HepG2 (cell line): ENCODE data around the gene NGFR. TPM values are rescaled to one million over a fixed set of nuclear protein-coding genes. Genes with fewer than 3 reads are reported as not detected.
A peak's percentile ranks its signal among the peaks of the same experiment; 100 is the strongest.

Source experiments
- ATM ChIP-seq: fragments of 450-650 bp; IDR thresholded peaks from 2 replicates; pipeline ENCODE4 v1.7.1; 2017; ENCODE audit warnings: mild to moderate bottlenecking, borderline replicate concordance
- CBX2 ChIP-seq, 2 experiments: fragments of 200-600 bp in 1 of 2; sonication (generic); formaldehyde crosslinking in 1 of 2; IDR thresholded peaks; 2 replicates each; pipeline versions ENCODE4 v1.7.0 to v1.8.1; 2018 to 2022; ENCODE audit warnings: low read depth in 2 of 2, low read length in 1 of 2, mild to moderate bottlenecking in 1 of 2, missing genetic modification reagents in 1 of 2
- CREM ChIP-seq, 2 experiments: sonication (generic) in 1 of 2; formaldehyde crosslinking in 1 of 2; IDR thresholded peaks; 2 replicates each; pipeline versions ENCODE4 v1.4.0 to v1.6.1; 2016 to 2020; ENCODE audit warnings: antibody characterized with exemption in 1 of 2, mild to moderate bottlenecking in 1 of 2, missing genetic modification reagents in 1 of 2
- FOSL1 ChIP-seq: sonication (generic); formaldehyde crosslinking; IDR thresholded peaks from 2 replicates; pipeline ENCODE4 v1.9.0; 2021; ENCODE audit warnings: missing genetic modification reagents, borderline replicate concordance
- KDM1A ChIP-seq: IDR thresholded peaks from 2 replicates; pipeline ENCODE4 v1.6.1; 2016; ENCODE audit warnings: missing compliant biosample characterization
- KDM5B ChIP-seq: sonication (generic); formaldehyde crosslinking; IDR thresholded peaks from 2 replicates; pipeline ENCODE4 v1.4.0; 2020; ENCODE audit warnings: missing genetic modification reagents, mild to moderate bottlenecking, borderline replicate concordance
- MAFG ChIP-seq: sonication (generic); formaldehyde crosslinking; IDR thresholded peaks from 2 replicates; pipeline ENCODE4 v1.5.1; 2020; ENCODE audit warnings: mild to moderate bottlenecking, missing genetic modification reagents
- MTF1 ChIP-seq: sonication (generic); formaldehyde crosslinking; IDR thresholded peaks from 2 replicates; pipeline ENCODE4 v1.5.0; 2020; ENCODE audit warnings: missing genetic modification reagents
- NFKB2 ChIP-seq: sonication (generic); formaldehyde crosslinking; IDR thresholded peaks from 2 replicates; pipeline ENCODE4 v1.4.0; 2020; ENCODE audit warnings: missing genetic modification reagents, borderline replicate concordance
- RAD21 ChIP-seq: fragments of 450-650 bp; formaldehyde crosslinking; IDR thresholded peaks from 2 replicates; pipeline ENCODE4 v1.5.0; 2020; ENCODE audit warnings: mild to moderate bottlenecking
- SAP130 ChIP-seq: IDR thresholded peaks from 2 replicates; pipeline ENCODE4 v1.6.1; 2016; ENCODE audit warnings: low read depth
- TAF1 ChIP-seq: sonication (generic); formaldehyde crosslinking; IDR thresholded peaks from 2 replicates; pipeline ENCODE4 v1.4.0; 2020; ENCODE audit warnings: missing genetic modification reagents
- ZBTB25 ChIP-seq: IDR thresholded peaks from 2 replicates; pipeline ENCODE4 v1.6.1; 2018; ENCODE audit warnings: missing genetic modification reagents
- ZFP1 ChIP-seq: IDR thresholded peaks from 2 replicates; pipeline ENCODE4 v1.6.1; 2016
- ZFP62 ChIP-seq: sonication (generic); formaldehyde crosslinking; IDR thresholded peaks from 2 replicates; pipeline ENCODE4 v1.4.0; 2020; ENCODE audit warnings: missing genetic modification reagents
- ZNF136 ChIP-seq: sonication (generic); formaldehyde crosslinking; IDR thresholded peaks from 2 replicates; pipeline ENCODE4 v1.8.1; 2022; ENCODE audit warnings: low read depth, mild to moderate bottlenecking, moderate library complexity, missing genetic modification reagents
- ZNF256 ChIP-seq: sonication (generic); formaldehyde crosslinking; conservative IDR thresholded peaks from 2 replicates; pipeline ENCODE4 v1.4.0; 2020; ENCODE audit warnings: missing genetic modification reagents
- ZNF564 ChIP-seq: sonication (generic); formaldehyde crosslinking; IDR thresholded peaks from 2 replicates; pipeline ENCODE4 v1.8.1; 2023; ENCODE audit warnings: mild to moderate bottlenecking, missing genetic modification reagents
- ZNF768 ChIP-seq: sonication (generic); formaldehyde crosslinking; IDR thresholded peaks from 2 replicates; pipeline ENCODE4 v1.4.0; 2020; ENCODE audit warnings: missing genetic modification reagents
- polyA plus RNA-seq, 8 experiments: library from polyadenylated mRNA; depleted of rRNA in 3 of 8; stranded (reverse) in 7 of 8; unstranded in 1 of 8; fragments of >200 nt; fragmentation: Illumina TruSeq in 4 of 8; extraction: Trizol in 4 of 8; gene quantifications; 2 replicates each; pipeline versions ENCODE4 v1.2.1 to v1.2.3, GENCODE V29; 2011 to 2016; ENCODE audit warnings: low read depth in 4 of 8, missing spikeins in 1 of 8, mixed read lengths in 1 of 8; ENCODE audit not compliant: insufficient read depth in 1 of 8
- total RNA-seq, 5 experiments: library from RNA; depleted of rRNA; stranded (reverse); fragments of >200 nt; fragmentation: Illumina TruSeq; extraction: Trizol; gene quantifications; 2 replicates each; pipeline ENCODE4 v1.2.3, GENCODE V29; 2016; ENCODE audit warnings: low read depth in 1 of 5
- TF ChIP-seq, protein P1 (sequence below): sonication (generic); formaldehyde crosslinking; IDR thresholded peaks from 2 replicates; pipeline ENCODE4 v1.4.0; 2020; ENCODE audit warnings: mild to moderate bottlenecking, missing genetic modification reagents, borderline replicate concordance
- TF ChIP-seq, protein P2 (sequence below): sonication (generic); formaldehyde crosslinking; IDR thresholded peaks from 2 replicates; pipeline ENCODE4 v1.4.0; 2020; ENCODE audit warnings: mild to moderate bottlenecking, missing genetic modification reagents
- TF ChIP-seq, protein P3 (sequence below): IDR thresholded peaks from 2 replicates; pipeline ENCODE4 v1.6.1; 2016
- TF ChIP-seq, protein P4 (sequence below): IDR thresholded peaks from 2 replicates; pipeline ENCODE4 v1.6.1; 2016; ENCODE audit warnings: low read depth, control low read depth
- TF ChIP-seq, protein P5 (sequence below): IDR thresholded peaks from 2 replicates; pipeline ENCODE4 v1.6.1; 2016; ENCODE audit warnings: mild to moderate bottlenecking, missing biosample characterization, missing genetic modification reagents

Gene NGFR
- total and polyA plus RNA-seq, 2 of the 13 experiments (the other 11 are each of a cell fraction or from before 2014, with no cell fraction given), result 1.1 to 1.8 TPM

DNA sequence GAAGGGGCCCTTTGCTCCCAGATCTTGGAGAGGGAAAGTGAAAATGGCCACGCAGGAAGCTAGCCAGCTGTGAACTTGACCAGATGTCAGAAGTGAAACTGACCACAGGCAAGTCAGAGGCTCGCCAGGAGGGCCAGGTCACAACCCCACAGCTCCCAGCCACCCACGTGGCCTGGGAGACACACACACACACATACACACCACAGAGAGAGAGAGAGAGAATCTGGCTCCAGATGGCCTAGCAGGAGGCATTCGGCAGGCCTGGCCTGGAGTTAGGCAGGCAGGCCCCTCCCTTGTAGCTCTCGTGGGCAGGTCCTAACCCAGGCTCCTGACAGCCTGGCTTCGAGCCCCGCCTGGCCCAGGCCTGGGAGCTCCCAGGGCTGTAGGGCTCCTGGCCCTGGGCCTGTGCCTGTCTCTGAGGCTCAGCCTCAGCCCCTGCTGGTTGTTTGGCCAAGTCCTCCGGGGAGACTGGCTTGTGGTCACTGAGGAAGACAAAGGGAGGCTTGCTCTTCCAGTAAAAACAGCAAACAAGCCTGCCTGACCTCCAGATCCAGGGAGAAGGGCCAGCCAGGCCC, 20.2 kb downstream of the NGFR start (continued):
- TF ChIP-seq ZNF256 (CRISPR knock-in tag) (no peak), CBX2 (IDR thresholded peaks at IDR 0.05; ENCODE audit: low read depth, low read length) (no peak), CBX2 (CRISPR knock-in tag; IDR thresholded peaks at IDR 0.05; ENCODE audit: low read depth) (0 out of 2 replicates have a peak, but pooled peaks have one; percentile 18), TAF1 (CRISPR knock-in tag) (peak; percentile 76), FOSL1 (CRISPR knock-in tag) (0 out of 2 replicates have a peak, but pooled peaks have one; percentile 10), CREM (IDR thresholded peaks at IDR 0.05) (no peak), CREM (CRISPR knock-in tag; IDR thresholded peaks at IDR 0.05) (0 out of 2 replicates have a peak, but pooled peaks have one; percentile 12), SAP130 (peak; percentile 79), RAD21 (peak; percentile 43; the same call in 1 of the 2 replicates), ATM (no peak), ZBTB25 (CRISPR knock-in tag) (peak; percentile 81; the same call in 1 of the 2 replicates), ZNF768 (CRISPR knock-in tag) (peak; percentile 74; the same call in 1 of the 2 replicates), KDM5B (CRISPR knock-in tag) (peak; percentile 73), KDM1A (CRISPR knock-in tag) (no peak), ZFP1 (CRISPR knock-in tag) (peak; percentile 80), MAFG (CRISPR knock-in tag) (no peak), ZFP62 (no peak), ZNF564 (CRISPR knock-in tag) (0 out of 2 replicates have a peak, but pooled peaks have one; percentile 64), MTF1 (CRISPR knock-in tag) (no peak), NFKB2 (peak; percentile 54; the same call in 1 of the 2 replicates), ZNF136 (CRISPR knock-in tag) (peak; percentile 88; the same call in 1 of the 2 replicates)
- TF ChIP-seq, protein P1, sequence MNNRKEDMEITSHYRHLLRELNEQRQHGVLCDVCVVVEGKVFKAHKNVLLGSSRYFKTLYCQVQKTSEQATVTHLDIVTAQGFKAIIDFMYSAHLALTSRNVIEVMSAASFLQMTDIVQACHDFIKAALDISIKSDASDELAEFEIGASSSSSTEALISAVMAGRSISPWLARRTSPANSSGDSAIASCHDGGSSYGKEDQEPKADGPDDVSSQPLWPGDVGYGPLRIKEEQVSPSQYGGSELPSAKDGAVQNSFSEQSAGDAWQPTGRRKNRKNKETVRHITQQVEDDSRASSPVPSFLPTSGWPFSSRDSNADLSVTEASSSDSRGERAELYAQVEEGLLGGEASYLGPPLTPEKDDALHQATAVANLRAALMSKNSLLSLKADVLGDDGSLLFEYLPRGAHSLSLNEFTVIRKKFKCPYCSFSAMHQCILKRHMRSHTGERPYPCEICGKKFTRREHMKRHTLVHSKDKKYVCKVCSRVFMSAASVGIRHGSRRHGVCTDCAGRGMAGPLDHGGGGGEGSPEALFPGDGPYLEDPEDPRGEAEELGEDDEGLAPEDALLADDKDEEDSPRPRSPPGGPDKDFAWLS, result 0 out of 2 replicates have a peak, but pooled peaks have one; percentile 29
- TF ChIP-seq, protein P2, sequence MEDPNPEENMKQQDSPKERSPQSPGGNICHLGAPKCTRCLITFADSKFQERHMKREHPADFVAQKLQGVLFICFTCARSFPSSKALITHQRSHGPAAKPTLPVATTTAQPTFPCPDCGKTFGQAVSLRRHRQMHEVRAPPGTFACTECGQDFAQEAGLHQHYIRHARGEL (CRISPR knock-in tag), result no peak
- TF ChIP-seq, protein P3, sequence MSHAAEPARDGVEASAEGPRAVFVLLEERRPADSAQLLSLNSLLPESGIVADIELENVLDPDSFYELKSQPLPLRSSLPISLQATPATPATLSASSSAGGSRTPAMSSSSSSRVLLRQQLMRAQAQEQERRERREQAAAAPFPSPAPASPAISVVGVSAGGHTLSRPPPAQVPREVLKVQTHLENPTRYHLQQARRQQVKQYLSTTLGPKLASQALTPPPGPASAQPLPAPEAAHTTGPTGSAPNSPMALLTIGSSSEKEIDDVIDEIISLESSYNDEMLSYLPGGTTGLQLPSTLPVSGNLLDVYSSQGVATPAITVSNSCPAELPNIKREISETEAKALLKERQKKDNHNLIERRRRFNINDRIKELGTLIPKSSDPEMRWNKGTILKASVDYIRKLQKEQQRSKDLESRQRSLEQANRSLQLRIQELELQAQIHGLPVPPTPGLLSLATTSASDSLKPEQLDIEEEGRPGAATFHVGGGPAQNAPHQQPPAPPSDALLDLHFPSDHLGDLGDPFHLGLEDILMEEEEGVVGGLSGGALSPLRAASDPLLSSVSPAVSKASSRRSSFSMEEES (CRISPR knock-in tag), result peak; percentile 52; the same call in 1 of the 2 replicates
- TF ChIP-seq, protein P4, sequence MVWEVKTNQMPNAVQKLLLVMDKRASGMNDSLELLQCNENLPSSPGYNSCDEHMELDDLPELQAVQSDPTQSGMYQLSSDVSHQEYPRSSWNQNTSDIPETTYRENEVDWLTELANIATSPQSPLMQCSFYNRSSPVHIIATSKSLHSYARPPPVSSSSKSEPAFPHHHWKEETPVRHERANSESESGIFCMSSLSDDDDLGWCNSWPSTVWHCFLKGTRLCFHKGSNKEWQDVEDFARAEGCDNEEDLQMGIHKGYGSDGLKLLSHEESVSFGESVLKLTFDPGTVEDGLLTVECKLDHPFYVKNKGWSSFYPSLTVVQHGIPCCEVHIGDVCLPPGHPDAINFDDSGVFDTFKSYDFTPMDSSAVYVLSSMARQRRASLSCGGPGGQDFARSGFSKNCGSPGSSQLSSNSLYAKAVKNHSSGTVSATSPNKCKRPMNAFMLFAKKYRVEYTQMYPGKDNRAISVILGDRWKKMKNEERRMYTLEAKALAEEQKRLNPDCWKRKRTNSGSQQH (CRISPR knock-in tag), result no peak; the same call in 1 of the 2 replicates
- TF ChIP-seq, protein P5, sequence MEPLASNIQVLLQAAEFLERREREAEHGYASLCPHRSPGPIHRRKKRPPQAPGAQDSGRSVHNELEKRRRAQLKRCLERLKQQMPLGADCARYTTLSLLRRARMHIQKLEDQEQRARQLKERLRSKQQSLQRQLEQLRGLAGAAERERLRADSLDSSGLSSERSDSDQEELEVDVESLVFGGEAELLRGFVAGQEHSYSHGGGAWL (CRISPR knock-in tag), result no peak; the same call in 1 of the 2 replicates
